ENCODE measurements around the gene GRB10.

Gene GRB10

GRCh38 chr7:50543776-50544442, 238.8 kb downstream of the GRB10 start:
- DNase-seq = no peak
- intact Hi-C loops (cut with DNase I) = no loop called here

GRCh38 chr7:50542132-50542531, 240.6 kb downstream of the GRB10 start:
- intact Hi-C loops (cut with DNase I) = no loop called here
- DNase-seq = no peak

- DNase-seq = no peak
- intact Hi-C loops (cut with DNase I) = no loop called here
Measured at GRCh38 chr7:50540785-50541579, 241.7 kb downstream of the GRB10 start.

Measured in posterior cingulate gyrus (tissue), 11 donors.